GM10266 (cell line): ENCODE data around the gene SGCG.
"Not testable (repeated sequence)": the region's sequence is repeated elsewhere in the genome, so short reads cannot be mapped to it uniquely, and the experiment has no call there.

ENCODE experiments used
- DNase-seq: peaks from one replicate; pipeline ENCODE4 v3.0.0; 2012; ENCODE audit errors: extremely low spot score
- TF ChIP-seq, protein P1 (sequence below): IDR thresholded peaks from 2 replicates; pipeline ENCODE4 v1.5.1; 2012; ENCODE audit warnings: mild to moderate bottlenecking, low read depth; ENCODE audit not compliant: control insufficient read depth, insufficient read depth; ENCODE audit errors: missing control alignments

The SGCG gene, protein sequence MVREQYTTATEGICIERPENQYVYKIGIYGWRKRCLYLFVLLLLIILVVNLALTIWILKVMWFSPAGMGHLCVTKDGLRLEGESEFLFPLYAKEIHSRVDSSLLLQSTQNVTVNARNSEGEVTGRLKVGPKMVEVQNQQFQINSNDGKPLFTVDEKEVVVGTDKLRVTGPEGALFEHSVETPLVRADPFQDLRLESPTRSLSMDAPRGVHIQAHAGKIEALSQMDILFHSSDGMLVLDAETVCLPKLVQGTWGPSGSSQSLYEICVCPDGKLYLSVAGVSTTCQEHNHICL

DNA sequence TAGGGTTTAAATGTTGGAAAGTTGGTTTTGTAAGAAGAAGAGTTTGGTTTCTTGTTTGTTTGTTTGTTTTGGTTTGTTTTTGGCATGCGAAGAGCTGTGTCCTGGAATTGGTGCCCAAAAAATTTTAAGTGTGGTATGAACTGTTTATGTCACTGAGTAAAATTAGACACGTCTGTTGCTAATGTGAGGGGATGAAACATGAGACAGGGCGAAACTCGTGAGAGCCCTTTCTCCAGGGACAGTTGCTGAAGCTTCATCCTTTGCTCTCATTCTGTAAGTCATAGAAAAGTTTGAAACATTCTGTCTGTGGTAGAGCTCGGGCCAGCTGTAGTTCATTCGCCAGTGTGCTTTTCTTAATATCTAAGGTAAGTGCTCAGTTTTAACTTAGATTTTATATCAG is at the start of gene SGCG:
TSS of gene SGCG (plus strand) at position 269 of the 400 bp plus-strand sequence. CDS start 22,716 bp downstream, outside the sequence.
- DNase-seq, result no peak

DNA sequence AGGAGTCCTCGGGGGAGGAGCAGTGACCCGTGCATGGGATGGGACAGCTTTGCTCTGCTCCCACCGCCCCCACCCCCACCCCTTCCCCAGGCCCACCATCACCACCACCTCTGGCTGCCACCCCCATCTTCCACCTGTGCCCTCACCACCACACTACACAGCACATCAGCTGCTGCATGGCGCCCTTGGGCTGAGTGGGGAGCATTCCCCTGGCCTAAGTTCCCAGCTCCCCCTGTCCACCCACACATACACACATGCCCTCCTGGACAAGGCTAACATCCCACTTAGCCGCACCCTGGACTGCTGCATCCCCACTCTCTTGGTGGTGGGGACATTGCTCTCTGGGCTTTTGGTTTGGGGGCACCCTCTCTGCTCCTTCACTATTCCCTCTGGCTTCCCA is 46.2 kb upstream of the SGCG start:
- TF ChIP-seq, protein P1, sequence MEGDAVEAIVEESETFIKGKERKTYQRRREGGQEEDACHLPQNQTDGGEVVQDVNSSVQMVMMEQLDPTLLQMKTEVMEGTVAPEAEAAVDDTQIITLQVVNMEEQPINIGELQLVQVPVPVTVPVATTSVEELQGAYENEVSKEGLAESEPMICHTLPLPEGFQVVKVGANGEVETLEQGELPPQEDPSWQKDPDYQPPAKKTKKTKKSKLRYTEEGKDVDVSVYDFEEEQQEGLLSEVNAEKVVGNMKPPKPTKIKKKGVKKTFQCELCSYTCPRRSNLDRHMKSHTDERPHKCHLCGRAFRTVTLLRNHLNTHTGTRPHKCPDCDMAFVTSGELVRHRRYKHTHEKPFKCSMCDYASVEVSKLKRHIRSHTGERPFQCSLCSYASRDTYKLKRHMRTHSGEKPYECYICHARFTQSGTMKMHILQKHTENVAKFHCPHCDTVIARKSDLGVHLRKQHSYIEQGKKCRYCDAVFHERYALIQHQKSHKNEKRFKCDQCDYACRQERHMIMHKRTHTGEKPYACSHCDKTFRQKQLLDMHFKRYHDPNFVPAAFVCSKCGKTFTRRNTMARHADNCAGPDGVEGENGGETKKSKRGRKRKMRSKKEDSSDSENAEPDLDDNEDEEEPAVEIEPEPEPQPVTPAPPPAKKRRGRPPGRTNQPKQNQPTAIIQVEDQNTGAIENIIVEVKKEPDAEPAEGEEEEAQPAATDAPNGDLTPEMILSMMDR, result no peak
- no peak for DNase-seq

More for the DNA sequence above, at the start of gene SGCG:
- TF ChIP-seq, protein P1, result no peak

DNA sequence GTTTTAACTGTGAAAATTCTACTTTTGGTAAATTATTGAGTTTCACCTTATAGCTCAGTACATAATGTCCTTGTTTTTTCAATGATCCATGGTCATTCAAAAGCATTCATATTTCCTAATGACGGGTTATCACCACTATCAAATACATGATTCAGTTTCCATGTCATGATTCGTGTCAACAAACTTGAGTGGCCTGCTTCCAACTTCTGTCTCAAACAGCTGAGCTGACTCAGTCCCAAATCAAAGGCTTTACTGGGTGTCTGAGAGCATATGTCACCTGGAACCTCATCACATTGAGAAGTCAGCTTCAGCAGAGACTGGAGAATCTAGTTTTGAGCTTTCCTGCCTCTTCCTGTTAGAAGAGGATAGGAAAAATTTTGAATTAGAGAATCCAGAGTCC is 40.3 kb upstream of the SGCG start:
- DNase-seq, result no peak
- TF ChIP-seq, protein P1, result no peak

DNA sequence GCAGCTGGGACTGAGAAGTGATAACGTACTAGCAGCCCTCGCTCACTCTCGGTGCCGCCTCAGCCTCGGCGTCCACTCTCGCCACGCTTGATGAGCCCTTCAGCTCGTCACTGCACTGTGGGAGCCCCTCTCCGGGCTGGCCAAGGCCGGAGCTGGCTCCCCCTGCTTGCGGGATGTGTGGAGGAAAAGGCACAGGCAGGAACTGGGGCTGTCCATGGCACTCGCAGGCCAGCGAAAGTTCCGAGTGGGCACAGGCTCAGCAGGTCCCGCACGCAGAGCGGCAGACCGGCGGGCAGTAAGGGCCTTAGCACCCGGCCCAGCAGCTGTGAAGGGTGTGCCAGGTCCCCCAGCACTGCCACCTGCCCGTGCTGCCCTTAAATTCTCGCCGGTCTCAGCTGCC is 38.8 kb upstream of the SGCG start:
- DNase-seq, result no peak
- TF ChIP-seq, protein P1, result no peak

DNA sequence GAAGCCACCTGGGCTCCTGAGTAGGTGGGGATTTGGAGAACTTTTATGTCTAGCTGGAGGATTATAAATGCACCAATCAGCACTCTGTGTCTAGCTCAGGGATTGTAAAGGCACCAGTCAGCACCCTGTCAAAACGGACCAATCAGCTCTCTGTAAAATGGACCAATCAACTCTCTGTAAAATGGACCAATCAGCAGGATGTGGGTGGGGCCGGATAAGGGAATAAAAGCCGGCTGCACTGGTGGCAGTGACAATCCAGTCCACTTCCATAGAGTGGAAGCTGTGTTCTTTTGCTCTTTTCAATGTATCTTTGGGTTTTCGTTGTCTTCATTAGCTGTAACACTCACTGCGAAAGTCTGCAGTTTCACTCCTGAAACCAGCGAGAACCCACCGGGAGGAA is 38.2 kb upstream of the SGCG start:
- not testable (repeated sequence) for DNase-seq

DNA sequence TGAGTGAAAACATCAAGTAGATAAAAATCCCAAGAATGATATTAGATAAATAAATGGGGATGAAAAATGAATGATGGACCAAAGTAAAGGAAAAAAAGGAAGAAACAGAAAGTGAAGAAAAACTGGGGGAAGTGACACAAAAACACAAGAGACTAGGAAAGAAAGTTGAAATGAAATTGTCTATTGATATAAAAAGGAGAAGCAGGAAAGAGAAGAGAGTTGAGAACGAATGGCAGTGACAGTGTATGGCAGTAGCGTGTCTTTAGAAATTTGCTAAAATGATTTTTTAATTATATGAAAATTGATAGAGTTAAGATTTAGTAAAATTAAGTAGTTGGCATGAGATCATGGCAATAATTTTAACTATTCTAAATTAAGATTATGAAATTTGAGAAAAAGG is 36.3 kb upstream of the SGCG start:
- DNase-seq, result no peak
- TF ChIP-seq, protein P1, result no peak

DNA sequence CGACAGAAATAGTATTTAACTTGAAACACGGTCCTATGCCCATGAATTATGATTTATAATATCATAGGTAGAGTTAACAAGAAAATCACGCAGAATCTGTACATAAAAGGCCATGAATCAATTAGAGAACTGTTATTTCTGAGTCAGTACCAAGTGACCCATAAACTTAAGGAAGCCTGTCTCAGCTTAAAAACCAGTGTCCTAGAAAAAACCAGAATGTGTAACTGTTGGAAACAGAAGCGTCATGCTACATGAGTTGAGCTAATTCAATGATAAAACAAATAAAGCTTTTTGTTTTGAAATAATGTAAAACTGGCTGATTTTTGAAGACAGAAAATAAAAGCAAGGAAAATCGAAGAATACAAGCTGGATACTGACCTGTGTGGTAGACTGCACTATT is 34.8 kb upstream of the SGCG start:
- DNase-seq, result no peak
- TF ChIP-seq, protein P1, result no peak
